Upper lobe of right lung (tissue), 1 donor: ENCODE data around the gene MRPL20. TPM values are rescaled to one million over a fixed set of nuclear protein-coding genes. Genes with fewer than 3 reads are reported as not detected.

ENCODE experiments used
- ATAC-seq: fragments of 200-7000 bp; cut with Tn5 transposase; one replicate; pipeline ENCODE4 v1.9.1; 2020; ENCODE audit warnings: mild to moderate bottlenecking, moderate library complexity
- DNase-seq: peaks from one replicate; pipeline ENCODE4 v3.0.0-alpha.2; 2020
- H3K27ac ChIP-seq: fragments of 200-600 bp; one replicate; pipeline ENCODE4 v1.8.0; 2022
- H3K27me3 ChIP-seq: fragments of 200-600 bp; one replicate; pipeline ENCODE4 v1.8.0; 2022; ENCODE audit warnings: mild to moderate bottlenecking
- H3K36me3 ChIP-seq: fragments of 200-600 bp; one replicate; pipeline ENCODE4 v1.8.0; 2022
- H3K4me1 ChIP-seq: fragments of 200-600 bp; one replicate; pipeline ENCODE4 v1.8.0; 2022
- H3K4me3 ChIP-seq: fragments of 200-600 bp; one replicate; pipeline ENCODE4 v1.8.0; 2022; ENCODE audit warnings: mild to moderate bottlenecking
- H3K9me3 ChIP-seq: fragments of 200-600 bp; one replicate; pipeline ENCODE4 v1.8.0; 2022
- CTCF ChIP-seq: fragments of 200-600 bp; IDR thresholded peaks from one replicate; pipeline ENCODE4 v1.8.0; 2022; ENCODE audit warnings: antibody characterized with exemption
- intact Hi-C: fragments of 100-400 bp; cut with DNase I; formaldehyde crosslinking; loops from one replicate; pipeline ENCODE4 v1.11.0; 2022
- total RNA-seq: library from RNA; stranded (reverse); fragmentation: NEBNext Ultra II Directional; extraction: Animal tissue kit (Norgen Biotek cat#: 25700); gene quantifications from one replicate; pipeline ENCODE4 v1.2.1, GENCODE V29; 2021
- donor health status: DM: no; HTN: yes; CAD: no; lungs with severe emphysema.

MRPL20 gene
- total RNA-seq, 1 donor from 2014 or later: 80.7 TPM

- Histone ChIP-seq H3K36me3 (peaks cover 92% of the 10 kb centered on the region), H3K27ac (no peak overlapping the region), H3K27me3 (no peaks in the 10 kb centered on the region), H3K4me1 (peaks cover 11% of the 10 kb centered on the region), H3K4me3 (no peak overlapping the region), H3K9me3 (no peaks in the 10 kb centered on the region)
- intact Hi-C loops: no loop called here
- no peak for TF ChIP-seq CTCF
- DNase-seq (no peak), ATAC-seq (no peak)
Measured at GRCh38 chr1:1393428-1393827, 13.7 kb downstream of the MRPL20 start.

- Histone ChIP-seq H3K27me3 (no peaks in the 10 kb centered on the region), H3K36me3 (peaks cover 95% of the 10 kb centered on the region), H3K9me3 (no peaks in the 10 kb centered on the region), H3K27ac (no peak overlapping the region), H3K4me3 (no peak overlapping the region), H3K4me1 (peaks cover 8% of the 10 kb centered on the region)
- no peak for DNase-seq
- TF ChIP-seq CTCF: no peak
- ATAC-seq: no peak
- intact Hi-C loops: no loop called here
Measured at GRCh38 chr1:1393014-1393413, 14.1 kb downstream of the MRPL20 start.

GRCh38 chr1:1391225-1391624 lies 15.9 kb downstream of the MRPL20 start:
- Histone ChIP-seq H3K36me3 (peaks cover 99% of the 10 kb centered on the region), H3K9me3 (no peaks in the 10 kb centered on the region)
- no peak for DNase-seq

GRCh38 chr1:1390675-1391074 lies 16.4 kb downstream of the MRPL20 start:
- ATAC-seq (no peak), DNase-seq (no peak)
- H3K4me1 ChIP-seq: no peaks in the 10 kb centered on the region
- no peaks in the 10 kb centered on the region for H3K27me3 ChIP-seq
- no peak overlapping the region for H3K27ac ChIP-seq
- TF ChIP-seq CTCF: no peak
- intact Hi-C loops: no loop called here
- H3K36me3 ChIP-seq: peaks cover 100% of the 10 kb centered on the region
- H3K9me3 ChIP-seq: no peaks in the 10 kb centered on the region
- no peak overlapping the region for H3K4me3 ChIP-seq

More at GRCh38 chr1:1391225-1391624, 15.9 kb downstream of the MRPL20 start:
- intact Hi-C loops: no loop called here
- Histone ChIP-seq H3K4me1 (no peaks in the 10 kb centered on the region), H3K27ac (peak overlapping the region; percentile 36), H3K27me3 (no peaks in the 10 kb centered on the region), H3K4me3 (no peak overlapping the region)
- ATAC-seq: no peak
- no peak for TF ChIP-seq CTCF

GRCh38 chr1:1388078-1388472 lies 19.0 kb downstream of the MRPL20 start:
- Histone ChIP-seq H3K27ac (no peak overlapping the region), H3K27me3 (no peaks in the 10 kb centered on the region), H3K9me3 (no peaks in the 10 kb centered on the region), H3K4me3 (no peak overlapping the region), H3K36me3 (peaks cover 78% of the 10 kb centered on the region), H3K4me1 (no peaks in the 10 kb centered on the region)
- DNase-seq: no peak
- no peak for TF ChIP-seq CTCF
- no peak for ATAC-seq
- intact Hi-C loops: no loop called here
